ENCODE results near the gene TMTC1. TPM values are rescaled to one million over a fixed set of nuclear protein-coding genes. Genes with fewer than 3 reads are reported as not detected.

The TMTC1 gene
- total RNA-seq, 1 donor from 2014 or later = 1.4 TPM

GRCh38 chr12:29795715-29796114 lies 12.0 kb upstream of the TMTC1 start:
- H3K4me1 Mint-ChIP-seq (ENCODE audit: low read depth) = no peaks in the 10 kb centered on the region
- peaks cover 2% of the 10 kb centered on the region for H3K27me3 Mint-ChIP-seq (ENCODE audit: low read depth)
- intact Hi-C loops (cut with micrococcal nuclease) = no loop called here
- H3K27ac Mint-ChIP-seq = no peak overlapping the region
- peaks cover 5% of the 10 kb centered on the region for H3K9me3 Mint-ChIP-seq
- no peak for DNase-seq (ENCODE audit: low spot score)
- H3K4me3 Mint-ChIP-seq (ENCODE audit: low read depth) = no peak overlapping the region
- H3K36me3 Mint-ChIP-seq (ENCODE audit: low read depth) = no peaks in the 10 kb centered on the region

- Mint-ChIP-seq H3K4me1 (ENCODE audit: low read depth) (no peaks in the 10 kb centered on the region), H3K27ac (no peak overlapping the region), H3K27me3 (ENCODE audit: low read depth) (peaks cover 2% of the 10 kb centered on the region), H3K9me3 (peaks cover 8% of the 10 kb centered on the region), H3K4me3 (ENCODE audit: low read depth) (no peak overlapping the region), H3K36me3 (ENCODE audit: low read depth) (no peaks in the 10 kb centered on the region)
- DNase-seq (ENCODE audit: low spot score) = no peak
- intact Hi-C loops (cut with micrococcal nuclease) = no loop called here
These were observed 11.1 kb upstream of the TMTC1 start for GRCh38 chr12:29794862-29795261.

GRCh38 chr12:29792853-29793252 lies 9.1 kb upstream of the TMTC1 start:
- Mint-ChIP-seq H3K4me3 (ENCODE audit: low read depth) (no peak overlapping the region), H3K4me1 (ENCODE audit: low read depth) (no peaks in the 10 kb centered on the region), H3K9me3 (peaks cover 8% of the 10 kb centered on the region), H3K36me3 (ENCODE audit: low read depth) (no peaks in the 10 kb centered on the region), H3K27me3 (ENCODE audit: low read depth) (peaks cover 2% of the 10 kb centered on the region), H3K27ac (no peak overlapping the region)
- intact Hi-C loops (cut with micrococcal nuclease) = no loop called here
- DNase-seq (ENCODE audit: low spot score) = no peak

GRCh38 chr12:29792132-29792531 lies 8.4 kb upstream of the TMTC1 start:
- Mint-ChIP-seq H3K4me1 (ENCODE audit: low read depth) (no peaks in the 10 kb centered on the region), H3K9me3 (peaks cover 8% of the 10 kb centered on the region), H3K27me3 (ENCODE audit: low read depth) (peaks cover 4% of the 10 kb centered on the region), H3K4me3 (ENCODE audit: low read depth) (no peak overlapping the region), H3K36me3 (ENCODE audit: low read depth) (no peaks in the 10 kb centered on the region), H3K27ac (no peak overlapping the region)
- DNase-seq (ENCODE audit: low spot score) = no peak
- intact Hi-C loops (cut with micrococcal nuclease) = no loop called here

GRCh38 chr12:29782871-29783772 lies 620 bp downstream of the TMTC1 start:
- Mint-ChIP-seq H3K27me3 (ENCODE audit: low read depth) (peaks cover 46% of the 10 kb centered on the region), H3K4me3 (ENCODE audit: low read depth) (peak overlapping the region; percentile 63), H3K36me3 (ENCODE audit: low read depth) (no peaks in the 10 kb centered on the region), H3K9me3 (no peaks in the 10 kb centered on the region), H3K27ac (peak overlapping the region; percentile 52), H3K4me1 (ENCODE audit: low read depth) (peaks cover 14% of the 10 kb centered on the region)
- intact Hi-C loops (cut with micrococcal nuclease) = loop anchor here (1.0 kb wide), 1 partner anchor 166 kb away; no protein-coding TSS in a partner anchor
- no peak for DNase-seq (ENCODE audit: low spot score)

GRCh38 chr12:29782285-29782870 lies 1.4 kb downstream of the TMTC1 start:
- Mint-ChIP-seq H3K36me3 (ENCODE audit: low read depth) (no peaks in the 10 kb centered on the region), H3K27me3 (ENCODE audit: low read depth) (peaks cover 44% of the 10 kb centered on the region), H3K4me3 (ENCODE audit: low read depth) (peak overlapping the region; percentile 63), H3K27ac (peak overlapping the region; percentile 52), H3K9me3 (no peaks in the 10 kb centered on the region), H3K4me1 (ENCODE audit: low read depth) (peaks cover 16% of the 10 kb centered on the region)
- DNase-seq (ENCODE audit: low spot score) = no peak
- intact Hi-C loops (cut with micrococcal nuclease) = loop anchor here (1.0 kb wide), 1 partner anchor 165 kb away; no protein-coding TSS in a partner anchor

- Mint-ChIP-seq H3K27ac (peak overlapping the region; percentile 46), H3K4me1 (ENCODE audit: low read depth) (peaks cover 16% of the 10 kb centered on the region), H3K27me3 (ENCODE audit: low read depth) (peaks cover 42% of the 10 kb centered on the region), H3K36me3 (ENCODE audit: low read depth) (no peaks in the 10 kb centered on the region), H3K9me3 (no peaks in the 10 kb centered on the region), H3K4me3 (ENCODE audit: low read depth) (peak overlapping the region; percentile 63)
- DNase-seq (ENCODE audit: low spot score) = no peak
- intact Hi-C loops (cut with micrococcal nuclease) = loop anchor here (1.0 kb wide), 1 partner anchor 164 kb away; no protein-coding TSS in a partner anchor
These were observed 2.0 kb downstream of the TMTC1 start for GRCh38 chr12:29781705-29782266.

- Mint-ChIP-seq H3K4me1 (ENCODE audit: low read depth) (peaks cover 16% of the 10 kb centered on the region), H3K27me3 (ENCODE audit: low read depth) (peaks cover 37% of the 10 kb centered on the region), H3K4me3 (ENCODE audit: low read depth) (no peak overlapping the region), H3K9me3 (no peaks in the 10 kb centered on the region), H3K27ac (no peak overlapping the region), H3K36me3 (ENCODE audit: low read depth) (no peaks in the 10 kb centered on the region)
- no peak for DNase-seq (ENCODE audit: low spot score)
- intact Hi-C loops (cut with micrococcal nuclease) = no loop called here
These were observed 2.6 kb downstream of the TMTC1 start for GRCh38 chr12:29781188-29781587.

GRCh38 chr12:29780084-29780483 lies 3.7 kb downstream of the TMTC1 start:
- Mint-ChIP-seq H3K27ac (no peak overlapping the region), H3K27me3 (ENCODE audit: low read depth) (peaks cover 30% of the 10 kb centered on the region), H3K4me1 (ENCODE audit: low read depth) (peaks cover 16% of the 10 kb centered on the region), H3K9me3 (peaks cover 7% of the 10 kb centered on the region), H3K4me3 (ENCODE audit: low read depth) (no peak overlapping the region), H3K36me3 (ENCODE audit: low read depth) (no peaks in the 10 kb centered on the region)
- no peak for DNase-seq (ENCODE audit: low spot score)
- intact Hi-C loops (cut with micrococcal nuclease) = no loop called here

GRCh38 chr12:29778531-29778930 lies 5.2 kb downstream of the TMTC1 start:
- H3K36me3 Mint-ChIP-seq (ENCODE audit: low read depth) = no peaks in the 10 kb centered on the region
- H3K4me1 Mint-ChIP-seq (ENCODE audit: low read depth) = peaks cover 16% of the 10 kb centered on the region
- no peak for DNase-seq (ENCODE audit: low spot score)
- peaks cover 26% of the 10 kb centered on the region for H3K27me3 Mint-ChIP-seq (ENCODE audit: low read depth)
- no peak overlapping the region for H3K4me3 Mint-ChIP-seq (ENCODE audit: low read depth)
- peaks cover 20% of the 10 kb centered on the region for H3K9me3 Mint-ChIP-seq
- intact Hi-C loops (cut with micrococcal nuclease) = no loop called here
- H3K27ac Mint-ChIP-seq = no peak overlapping the region

- peaks cover 20% of the 10 kb centered on the region for H3K9me3 Mint-ChIP-seq
- H3K27me3 Mint-ChIP-seq (ENCODE audit: low read depth) = peaks cover 4% of the 10 kb centered on the region
- no peak for DNase-seq (ENCODE audit: low spot score)
- no peak overlapping the region for H3K27ac Mint-ChIP-seq
- H3K4me3 Mint-ChIP-seq (ENCODE audit: low read depth) = no peak overlapping the region
- H3K36me3 Mint-ChIP-seq (ENCODE audit: low read depth) = no peaks in the 10 kb centered on the region
- intact Hi-C loops (cut with micrococcal nuclease) = no loop called here
- peaks cover 2% of the 10 kb centered on the region for H3K4me1 Mint-ChIP-seq (ENCODE audit: low read depth)
These were observed 10.7 kb downstream of the TMTC1 start for GRCh38 chr12:29773076-29773475.

- Mint-ChIP-seq H3K4me1 (ENCODE audit: low read depth) (no peaks in the 10 kb centered on the region), H3K4me3 (ENCODE audit: low read depth) (no peak overlapping the region), H3K27ac (no peak overlapping the region), H3K9me3 (peaks cover 20% of the 10 kb centered on the region), H3K27me3 (ENCODE audit: low read depth) (peaks cover 4% of the 10 kb centered on the region), H3K36me3 (ENCODE audit: low read depth) (no peaks in the 10 kb centered on the region)
- intact Hi-C loops (cut with micrococcal nuclease) = no loop called here
- no peak for DNase-seq (ENCODE audit: low spot score)
These were observed 12.0 kb downstream of the TMTC1 start for GRCh38 chr12:29771786-29772185.

GRCh38 chr12:29771165-29771564 lies 12.6 kb downstream of the TMTC1 start:
- intact Hi-C loops (cut with micrococcal nuclease) = no loop called here
- H3K36me3 Mint-ChIP-seq (ENCODE audit: low read depth) = no peaks in the 10 kb centered on the region
- H3K4me1 Mint-ChIP-seq (ENCODE audit: low read depth) = no peaks in the 10 kb centered on the region
- H3K9me3 Mint-ChIP-seq = peaks cover 20% of the 10 kb centered on the region
- peaks cover 4% of the 10 kb centered on the region for H3K27me3 Mint-ChIP-seq (ENCODE audit: low read depth)
- DNase-seq (ENCODE audit: low spot score) = no peak
- no peak overlapping the region for H3K27ac Mint-ChIP-seq
- H3K4me3 Mint-ChIP-seq (ENCODE audit: low read depth) = no peak overlapping the region

Data from activated T-helper 2 cell treated with anti-CD3 and anti-CD28 coated beads, Interferon-gamma antibody, Interleukin-2, Interleukin-4, amounts not matched to agents 10 μg/mL and 5 μg/mL and 100 μg/mL, durations not matched to agents 14 hours and 24 hours and 36 hours (primary cell).